SJCRH30 (cell line): ENCODE data around the gene EEF2KMT. TPM values are rescaled to one million over a fixed set of nuclear protein-coding genes. Genes with fewer than 3 reads are reported as not detected.
"Not testable (repeated sequence)": the region's sequence is repeated elsewhere in the genome, so short reads cannot be mapped to it uniquely, and the experiment has no call there.

Experiments used
- DNase-seq, 2 experiments: peaks; one replicate each; pipeline ENCODE4 v3.0.0-alpha.2; 2015 to 2020
- H3K27ac ChIP-seq: fragments of 250-450 bp; sonication (Bioruptor Pico); 2 replicates; pipeline ENCODE4 v1.5.1; 2020; ENCODE audit warnings: mild to moderate bottlenecking, moderate library complexity
- H3K27me3 ChIP-seq: fragments of 250-450 bp; sonication (Bioruptor Pico); 2 replicates; pipeline ENCODE4 v1.5.1; 2020; ENCODE audit warnings: mild to moderate bottlenecking, moderate library complexity
- H3K36me3 ChIP-seq: fragments of 250-450 bp; sonication (Bioruptor Pico); 2 replicates; pipeline ENCODE4 v1.5.1; 2020; ENCODE audit warnings: mild to moderate bottlenecking, moderate library complexity
- H3K4me1 ChIP-seq: fragments of 250-450 bp; sonication (Bioruptor Pico); 2 replicates; pipeline ENCODE4 v1.5.1; 2020; ENCODE audit warnings: mild to moderate bottlenecking, moderate library complexity
- H3K4me3 ChIP-seq: fragments of 250-450 bp; sonication (Bioruptor Pico); 2 replicates; pipeline ENCODE4 v1.5.1; 2020; ENCODE audit warnings: mild to moderate bottlenecking, moderate library complexity
- H3K9me3 ChIP-seq: fragments of 250-450 bp; sonication (Bioruptor Pico); replicated peaks from 2 replicates; pipeline ENCODE4 v1.5.1; 2020; ENCODE audit warnings: mild to moderate bottlenecking, moderate library complexity
- total RNA-seq: library from RNA; depleted of rRNA; stranded (reverse); fragments of >200 nt; shearing (Covaris generic); gene quantifications from 2 replicates; pipeline ENCODE4 v1.2.3, GENCODE V29; 2014

EEF2KMT gene
- total RNA-seq, 1 experiment from 2014 or later: 10.9 TPM

GRCh38 chr16:5099174-5099573, 1.6 kb upstream of the EEF2KMT start:
- not testable (repeated sequence) for H3K9me3 ChIP-seq, H3K27ac ChIP-seq, H3K4me3 ChIP-seq, DNase-seq, H3K27me3 ChIP-seq, H3K36me3 ChIP-seq, H3K4me1 ChIP-seq

DNA sequence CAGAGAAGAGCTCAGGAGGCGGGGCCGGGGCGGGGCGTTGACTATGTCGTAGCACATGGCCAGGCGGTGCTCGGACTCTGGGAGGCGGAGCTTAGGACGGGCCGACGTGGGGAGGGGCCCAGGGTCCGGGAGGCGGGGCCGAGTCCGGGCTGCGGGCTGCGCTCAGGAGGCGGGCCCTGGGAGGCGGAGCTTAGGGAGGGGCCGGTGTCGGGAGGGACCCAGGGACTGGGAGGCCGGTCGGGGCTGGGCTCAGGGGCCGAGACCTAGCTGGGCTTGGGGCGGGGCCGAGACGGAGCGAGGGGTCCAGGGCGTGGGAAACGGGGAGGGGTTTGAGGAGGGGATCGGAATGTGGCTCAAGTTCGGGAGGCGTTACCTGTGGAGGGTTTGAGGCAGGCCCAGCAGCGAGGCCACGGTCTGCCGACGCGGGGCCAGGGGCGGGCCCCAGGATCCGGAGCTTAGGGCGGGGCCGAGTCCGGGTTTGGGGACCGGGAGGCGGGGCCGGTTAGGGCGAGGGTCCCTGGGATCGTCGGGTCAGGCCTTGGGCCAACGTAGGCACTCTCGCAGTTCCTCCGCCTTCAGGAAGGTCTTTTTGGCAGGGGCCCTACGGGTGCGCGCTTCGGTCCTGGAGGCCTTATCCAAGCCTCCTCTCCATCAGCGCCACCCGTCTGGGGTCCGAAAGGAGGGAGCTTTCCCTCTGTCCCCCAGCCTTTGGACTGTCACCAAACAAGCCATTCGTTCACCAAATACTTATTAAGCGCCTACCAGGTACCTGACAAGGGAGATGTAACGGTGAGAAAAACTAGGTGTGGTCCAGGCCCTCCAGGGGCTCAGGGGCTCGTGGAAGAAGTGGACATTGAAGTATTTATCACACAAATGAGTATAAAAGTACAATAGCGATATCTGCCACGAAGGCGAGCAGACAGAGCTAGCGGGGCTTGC, 895 bp upstream of the EEF2KMT start:
- not testable (repeated sequence) for H3K27ac ChIP-seq, H3K27me3 ChIP-seq, H3K36me3 ChIP-seq, H3K9me3 ChIP-seq, H3K4me1 ChIP-seq
- peak overlapping the region; percentile 70 for H3K4me3 ChIP-seq
- peak; percentile 67 to 70 for DNase-seq

GRCh38 chr16:5097061-5097469, 530 bp downstream of the EEF2KMT start:
- H3K36me3 ChIP-seq, H3K4me1 ChIP-seq, H3K9me3 ChIP-seq, H3K27me3 ChIP-seq: not testable (repeated sequence)
- peak overlapping the region; percentile 70 for H3K4me3 ChIP-seq
- peak; percentile 29 to 42 for DNase-seq
- peak overlapping the region; percentile 50 for H3K27ac ChIP-seq

DNA sequence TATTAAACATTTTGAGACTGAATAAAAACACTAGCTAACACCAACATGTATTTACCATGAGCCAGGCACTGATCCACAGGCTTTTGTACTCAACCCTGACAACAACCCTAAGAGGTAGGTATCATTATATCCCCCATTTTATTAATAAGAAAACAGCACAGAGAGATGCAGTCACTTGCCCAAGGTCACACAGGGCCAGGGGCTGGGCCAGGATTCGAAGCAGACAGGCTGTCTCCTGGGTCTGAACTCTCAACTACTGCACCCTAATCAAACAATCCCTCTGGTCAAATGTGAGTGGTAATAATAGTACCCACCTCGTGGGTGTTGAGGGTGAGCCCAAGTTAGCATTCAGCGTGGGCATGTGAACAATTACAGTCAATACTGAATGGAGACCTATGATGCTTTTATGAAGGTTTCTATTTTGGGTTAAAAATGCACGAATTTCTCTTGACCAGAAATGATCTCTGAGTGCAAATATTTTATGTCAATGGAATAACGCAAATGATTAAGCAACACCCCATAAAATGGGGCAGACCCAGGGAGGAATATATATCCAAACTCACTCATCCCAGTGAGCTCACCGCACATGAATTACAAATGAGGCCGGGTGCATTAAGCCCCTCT, 1.0 kb downstream of the EEF2KMT start:
- H3K9me3 ChIP-seq, H3K27ac ChIP-seq, H3K36me3 ChIP-seq, H3K27me3 ChIP-seq, DNase-seq, H3K4me3 ChIP-seq, H3K4me1 ChIP-seq: not testable (repeated sequence)

DNA sequence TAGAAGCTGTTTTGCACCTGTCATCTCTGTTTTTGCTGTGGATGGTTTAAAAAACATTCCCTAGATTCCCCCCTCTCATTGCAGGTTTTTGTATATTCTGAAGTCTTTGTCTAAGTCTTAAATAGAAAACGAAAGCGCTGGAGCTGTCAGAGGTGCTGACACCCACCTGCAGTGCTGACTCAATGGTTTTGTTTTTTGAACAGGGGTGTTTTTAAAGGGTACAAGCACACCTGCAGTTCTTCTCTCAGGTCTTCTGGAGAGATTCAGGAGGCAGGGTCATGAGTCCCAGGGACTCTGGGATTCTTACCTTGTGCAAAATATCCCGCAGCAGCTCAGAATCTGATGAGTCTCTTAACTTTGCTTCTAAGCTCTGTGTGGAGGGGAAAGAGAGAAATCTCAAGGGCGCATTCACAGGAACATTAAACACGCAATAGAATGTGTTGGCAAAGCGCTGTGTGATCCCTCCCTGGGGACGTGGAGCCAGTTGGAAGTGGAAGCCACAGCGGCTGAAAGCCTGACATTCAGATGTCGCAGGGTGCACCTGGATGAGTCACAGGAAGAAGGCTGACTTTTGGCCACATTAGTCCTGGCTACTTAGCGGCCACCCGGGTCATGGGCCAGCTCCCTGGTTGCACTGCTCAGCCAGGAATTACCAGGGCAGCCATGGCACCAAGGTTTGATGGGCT, 2.3 kb downstream of the EEF2KMT start:
- not testable (repeated sequence) for H3K27me3 ChIP-seq, H3K4me1 ChIP-seq, H3K9me3 ChIP-seq, H3K4me3 ChIP-seq, DNase-seq, H3K36me3 ChIP-seq, H3K27ac ChIP-seq

DNA sequence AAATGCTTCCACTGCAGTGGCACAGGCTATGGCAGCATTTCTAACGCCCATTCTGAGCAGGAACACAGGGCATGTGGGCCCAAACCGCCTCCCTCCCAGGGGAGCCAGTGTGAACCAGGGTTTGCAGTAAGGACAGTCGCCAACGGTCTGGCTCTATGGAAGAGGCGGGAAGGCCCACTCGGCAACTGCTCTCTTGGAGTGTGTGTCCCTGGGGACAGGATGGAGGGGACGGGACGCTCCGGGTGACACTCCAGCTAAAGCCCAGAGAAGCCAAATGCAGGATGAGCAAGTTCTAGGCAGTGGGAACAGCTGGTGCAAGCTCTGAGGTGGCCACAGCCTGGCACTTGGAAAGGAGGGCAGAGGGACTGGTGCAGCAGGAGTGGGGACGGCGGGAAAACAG, 3.8 kb downstream of the EEF2KMT start:
- not testable (repeated sequence) for H3K4me1 ChIP-seq, H3K4me3 ChIP-seq

DNA sequence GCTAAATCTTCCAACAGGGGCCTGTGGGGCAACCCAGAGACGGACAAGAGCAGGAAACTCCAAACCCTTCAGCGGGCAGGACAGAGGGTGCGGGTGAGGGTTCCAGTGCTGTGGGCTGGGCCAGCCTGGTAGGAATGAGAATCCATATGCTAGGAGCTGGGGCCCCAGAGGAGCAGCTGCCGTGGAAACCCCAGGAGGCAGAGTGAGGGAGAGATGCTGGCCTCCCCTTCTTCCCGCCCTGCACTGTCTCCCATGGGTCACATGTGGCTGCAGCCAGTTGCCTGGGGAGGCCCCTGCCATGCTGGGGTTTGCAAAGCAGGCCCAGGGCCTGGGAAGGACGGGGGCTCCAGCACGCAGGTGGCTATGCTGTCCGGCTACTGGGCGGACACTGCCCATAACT, 4.5 kb downstream of the EEF2KMT start:
- H3K9me3 ChIP-seq, H3K36me3 ChIP-seq, H3K27ac ChIP-seq, DNase-seq, H3K4me3 ChIP-seq, H3K27me3 ChIP-seq, H3K4me1 ChIP-seq: not testable (repeated sequence)

More for the DNA sequence above, 3.8 kb downstream of the EEF2KMT start:
- H3K27ac ChIP-seq, H3K36me3 ChIP-seq, H3K27me3 ChIP-seq, H3K9me3 ChIP-seq, DNase-seq: not testable (repeated sequence)

- H3K27me3 ChIP-seq, H3K9me3 ChIP-seq, H3K36me3 ChIP-seq, H3K27ac ChIP-seq, H3K4me3 ChIP-seq, DNase-seq, H3K4me1 ChIP-seq: not testable (repeated sequence)
These were observed 7.0 kb downstream of the EEF2KMT start for GRCh38 chr16:5090592-5090991.

DNA sequence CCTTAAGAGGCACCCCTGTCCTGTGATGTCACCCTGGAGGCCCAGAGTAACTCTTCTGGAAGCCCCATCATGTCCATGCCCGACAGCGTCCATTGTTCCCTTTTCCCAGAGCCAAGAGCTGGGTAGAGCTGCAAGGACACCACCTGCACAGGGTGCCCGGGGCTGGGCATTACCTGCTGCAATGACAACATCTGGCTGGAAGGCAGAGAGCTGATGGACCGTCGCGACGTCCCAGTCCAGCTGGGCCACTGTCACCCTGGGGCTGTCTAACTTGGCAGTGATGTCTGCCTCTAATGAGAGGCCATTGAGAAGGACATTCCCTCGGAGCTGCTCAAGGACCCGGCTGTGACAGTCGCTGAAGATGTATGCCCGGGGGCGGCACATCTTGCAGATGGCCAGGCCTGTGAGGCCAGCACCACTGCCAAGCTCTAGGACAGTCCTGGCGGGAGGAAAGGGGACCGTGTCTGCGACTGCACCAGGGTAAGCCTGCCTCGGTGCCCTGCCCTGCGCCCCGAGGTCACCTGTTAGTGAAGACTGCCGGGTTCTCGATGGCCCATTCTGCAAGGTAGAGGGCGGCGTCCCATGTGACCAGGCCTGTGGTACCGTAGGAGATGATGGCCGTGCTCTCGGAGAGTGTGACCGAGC, 7.6 kb downstream of the EEF2KMT start:
- not testable (repeated sequence) for H3K4me3 ChIP-seq, H3K9me3 ChIP-seq, H3K4me1 ChIP-seq, H3K27ac ChIP-seq, DNase-seq, H3K36me3 ChIP-seq, H3K27me3 ChIP-seq

- H3K9me3 ChIP-seq, DNase-seq, H3K27ac ChIP-seq, H3K4me3 ChIP-seq, H3K27me3 ChIP-seq, H3K4me1 ChIP-seq, H3K36me3 ChIP-seq: not testable (repeated sequence)
These were observed 8.7 kb downstream of the EEF2KMT start for GRCh38 chr16:5088936-5089335.

GRCh38 chr16:5088086-5088790, 9.4 kb downstream of the EEF2KMT start:
- not testable (repeated sequence) for H3K4me3 ChIP-seq, H3K4me1 ChIP-seq, H3K27ac ChIP-seq, H3K9me3 ChIP-seq, H3K36me3 ChIP-seq, H3K27me3 ChIP-seq, DNase-seq

GRCh38 chr16:5085716-5086115, 11.9 kb downstream of the EEF2KMT start:
- not testable (repeated sequence) for H3K4me3 ChIP-seq, H3K4me1 ChIP-seq, H3K27ac ChIP-seq, H3K27me3 ChIP-seq, H3K36me3 ChIP-seq, H3K9me3 ChIP-seq, DNase-seq

GRCh38 chr16:5084802-5085201, 12.8 kb downstream of the EEF2KMT start:
- H3K9me3 ChIP-seq, H3K27me3 ChIP-seq, H3K4me1 ChIP-seq, H3K36me3 ChIP-seq, H3K4me3 ChIP-seq, H3K27ac ChIP-seq: not testable (repeated sequence)
- peak; percentile 56 to 69 for DNase-seq

DNA sequence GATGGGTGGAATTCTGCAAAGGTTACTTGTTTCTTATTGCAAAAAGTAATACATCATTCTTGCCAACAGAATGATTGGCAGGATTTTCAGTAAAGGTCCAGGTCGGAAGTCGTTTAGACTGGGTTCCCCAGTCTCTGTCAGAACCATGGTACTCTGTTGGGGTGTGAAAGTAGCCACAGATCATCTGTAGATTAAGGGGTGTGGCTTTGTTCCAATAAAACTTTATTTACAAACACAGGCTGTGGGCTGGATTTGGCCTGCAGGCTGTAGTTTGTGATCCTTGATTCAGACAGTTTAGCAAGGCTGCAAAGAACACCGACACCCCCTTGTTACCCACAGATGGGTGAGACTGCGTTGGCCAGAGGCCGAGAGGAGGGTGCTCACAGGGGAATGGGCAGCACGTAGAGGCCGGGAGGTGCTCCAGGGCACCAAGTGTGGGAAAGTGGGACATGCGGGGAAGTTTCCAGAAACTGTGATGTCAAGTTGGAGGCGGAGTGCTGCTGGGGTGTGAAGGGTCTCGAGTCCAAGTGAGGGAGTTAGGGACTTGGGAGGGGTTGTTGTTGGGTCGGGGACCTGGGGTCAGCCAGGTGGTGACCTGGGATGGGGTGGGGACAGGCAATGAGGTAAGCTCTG, 13.4 kb downstream of the EEF2KMT start:
- H3K4me1 ChIP-seq, DNase-seq, H3K4me3 ChIP-seq, H3K9me3 ChIP-seq, H3K27ac ChIP-seq, H3K27me3 ChIP-seq, H3K36me3 ChIP-seq: not testable (repeated sequence)
